GM10266 (cell line): Measurements from ENCODE around the gene LENG1.

Experiments used
- DNase-seq: peaks from one replicate; pipeline ENCODE4 v3.0.0; 2012; ENCODE audit errors: extremely low spot score
- TF ChIP-seq, protein P1 (sequence below): IDR thresholded peaks from 2 replicates; pipeline ENCODE4 v1.5.1; 2012; ENCODE audit warnings: mild to moderate bottlenecking, low read depth; ENCODE audit not compliant: control insufficient read depth, insufficient read depth; ENCODE audit errors: missing control alignments

The LENG1 gene

GRCh38 chr19:54169149-54169740 is 9.7 kb upstream of the LENG1 start:
- DNase-seq: no peak
- TF ChIP-seq, protein P1, sequence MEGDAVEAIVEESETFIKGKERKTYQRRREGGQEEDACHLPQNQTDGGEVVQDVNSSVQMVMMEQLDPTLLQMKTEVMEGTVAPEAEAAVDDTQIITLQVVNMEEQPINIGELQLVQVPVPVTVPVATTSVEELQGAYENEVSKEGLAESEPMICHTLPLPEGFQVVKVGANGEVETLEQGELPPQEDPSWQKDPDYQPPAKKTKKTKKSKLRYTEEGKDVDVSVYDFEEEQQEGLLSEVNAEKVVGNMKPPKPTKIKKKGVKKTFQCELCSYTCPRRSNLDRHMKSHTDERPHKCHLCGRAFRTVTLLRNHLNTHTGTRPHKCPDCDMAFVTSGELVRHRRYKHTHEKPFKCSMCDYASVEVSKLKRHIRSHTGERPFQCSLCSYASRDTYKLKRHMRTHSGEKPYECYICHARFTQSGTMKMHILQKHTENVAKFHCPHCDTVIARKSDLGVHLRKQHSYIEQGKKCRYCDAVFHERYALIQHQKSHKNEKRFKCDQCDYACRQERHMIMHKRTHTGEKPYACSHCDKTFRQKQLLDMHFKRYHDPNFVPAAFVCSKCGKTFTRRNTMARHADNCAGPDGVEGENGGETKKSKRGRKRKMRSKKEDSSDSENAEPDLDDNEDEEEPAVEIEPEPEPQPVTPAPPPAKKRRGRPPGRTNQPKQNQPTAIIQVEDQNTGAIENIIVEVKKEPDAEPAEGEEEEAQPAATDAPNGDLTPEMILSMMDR: no peak

- DNase-seq: peak; percentile 92
- TF ChIP-seq, protein P1: peak; percentile 98
These were observed 8.8 kb upstream of the LENG1 start for GRCh38 chr19:54168174-54168917.

GRCh38 chr19:54165222-54165621 is 5.7 kb upstream of the LENG1 start:
- TF ChIP-seq, protein P1: no peak
- no peak for DNase-seq

GRCh38 chr19:54164369-54165068 is 5.0 kb upstream of the LENG1 start:
- no peak for DNase-seq
- TF ChIP-seq, protein P1: no peak

- DNase-seq: no peak
- TF ChIP-seq, protein P1: no peak
These were observed 3.4 kb upstream of the LENG1 start for GRCh38 chr19:54162884-54163283.

- TF ChIP-seq, protein P1: no peak
These were observed 2.8 kb upstream of the LENG1 start for GRCh38 chr19:54162241-54162805.

More at GRCh38 chr19:54162241-54162805, 2.8 kb upstream of the LENG1 start:
- DNase-seq: peak; percentile 80
